T-helper 9 cell (primary cell): ENCODE results near the gene SEMA5A.

Source experiments
- DNase-seq: peaks from one replicate; pipeline ENCODE4 v3.0.0-alpha.2; 2020

The SEMA5A gene

GRCh38 chr5:9473624-9474023 lies 72.3 kb downstream of the SEMA5A start:
- no peak for DNase-seq

GRCh38 chr5:9470410-9470809 lies 75.5 kb downstream of the SEMA5A start:
- DNase-seq, result no peak

GRCh38 chr5:9468060-9468388 lies 77.9 kb downstream of the SEMA5A start:
- no peak for DNase-seq

- no peak for DNase-seq
These were observed 78.4 kb downstream of the SEMA5A start for GRCh38 chr5:9467199-9468059.

GRCh38 chr5:9466697-9467096 lies 79.2 kb downstream of the SEMA5A start:
- DNase-seq, result no peak

GRCh38 chr5:9464478-9464877 lies 81.4 kb downstream of the SEMA5A start:
- DNase-seq, result no peak

- DNase-seq, result no peak
These were observed 83.8 kb downstream of the SEMA5A start for GRCh38 chr5:9462109-9462508.

GRCh38 chr5:9460885-9461645 lies 84.8 kb downstream of the SEMA5A start:
- no peak for DNase-seq

- DNase-seq, result no peak
These were observed 89.3 kb downstream of the SEMA5A start for GRCh38 chr5:9456435-9457042.

- no peak for DNase-seq
These were observed 89.9 kb downstream of the SEMA5A start for GRCh38 chr5:9455826-9456434.

GRCh38 chr5:9454491-9454890 lies 91.4 kb downstream of the SEMA5A start:
- DNase-seq, result no peak

- no peak for DNase-seq
These were observed 91.8 kb downstream of the SEMA5A start for GRCh38 chr5:9454012-9454481.

GRCh38 chr5:9453480-9454011 lies 92.3 kb downstream of the SEMA5A start:
- DNase-seq, result no peak

- no peak for DNase-seq
These were observed 93.7 kb downstream of the SEMA5A start for GRCh38 chr5:9452181-9452580.

- no peak for DNase-seq
These were observed 94.8 kb downstream of the SEMA5A start for GRCh38 chr5:9451037-9451436.

- no peak for DNase-seq
These were observed 98.2 kb downstream of the SEMA5A start for GRCh38 chr5:9447691-9448090.

- no peak for DNase-seq
These were observed 100.0 kb downstream of the SEMA5A start for GRCh38 chr5:9445826-9446388.

GRCh38 chr5:9444346-9444745 lies 101.5 kb downstream of the SEMA5A start:
- no peak for DNase-seq

GRCh38 chr5:9441610-9442009 lies 104.3 kb downstream of the SEMA5A start:
- DNase-seq, result no peak

- no peak for DNase-seq
These were observed 105.4 kb downstream of the SEMA5A start for GRCh38 chr5:9440517-9440916.

- DNase-seq, result no peak
These were observed 106.2 kb downstream of the SEMA5A start for GRCh38 chr5:9439531-9440292.
